SK-N-SH (cell line): ENCODE data around the gene GALR3. TPM values are rescaled to one million over a fixed set of nuclear protein-coding genes. Genes with fewer than 3 reads are reported as not detected.

Experiments used
- CTCF ChIA-PET: fragments of 300-600, 350-600 bp; formaldehyde crosslinking; extraction: SDS; loops from one replicate; lab custom pipeline; 2021; lab: Yijun Ruan, JAX
- POLR2A ChIA-PET: fragments of 350-600 bp; sonication (Branson Sonifier 250); formaldehyde crosslinking; extraction: SDS; loops from one replicate; lab custom pipeline; 2020; ENCODE audit warnings: antibody characterized with exemption, inconsistent platforms; lab: Yijun Ruan, JAX
- DNase-seq: peaks from one replicate; pipeline ENCODE4 v3.0.0; 2012
- H2AFZ ChIP-seq: fragments of 200-600 bp; sonication (generic); 2 replicates; pipeline ENCODE4 v1.8.1; 2016; ENCODE audit warnings: antibody characterized with exemption, mild to moderate bottlenecking, low read depth
- H3F3A ChIP-seq: fragments of 200-600 bp; sonication (generic); replicated peaks from 2 replicates; pipeline ENCODE3; 2016; ENCODE audit warnings: antibody characterized with exemption, mild to moderate bottlenecking; ENCODE audit not compliant: insufficient read depth
- H3K27ac ChIP-seq, 2 experiments: fragments of 200-500 bp in 1 of 2; fragments of 200-600 bp in 1 of 2; sonication (Bioruptor generic) in 1 of 2; sonication (generic), shearing (Covaris generic) in 1 of 2; 2 replicates each; pipeline versions ENCODE4 v1.5.1 to v1.6.1; 2014 to 2016; ENCODE audit warnings: low read depth in 2 of 2, inconsistent platforms in 1 of 2, low read length in 1 of 2, mild to moderate bottlenecking in 1 of 2, mixed read lengths in 1 of 2
- H3K27me3 ChIP-seq: fragments of 200-600 bp; sonication (generic), shearing (Covaris generic); 2 replicates; pipeline ENCODE4 v1.6.1; 2016; ENCODE audit warnings: mixed run types; ENCODE audit not compliant: insufficient read depth
- H3K36me3 ChIP-seq, 2 experiments: fragments of 200-500 bp in 1 of 2; fragments of 200-600 bp in 1 of 2; sonication (Bioruptor generic) in 1 of 2; sonication (generic) in 1 of 2; replicated peaks in 1 of 2; 2 replicates each; pipeline versions ENCODE3 to v1.5.1; 2014 to 2016; ENCODE audit warnings: low read length in 1 of 2, mild to moderate bottlenecking in 1 of 2; ENCODE audit not compliant: insufficient read depth in 2 of 2, control insufficient read depth in 1 of 2
- H3K4me1 ChIP-seq, 2 experiments: fragments of 200-500 bp in 1 of 2; fragments of 200-600 bp in 1 of 2; sonication (Bioruptor generic) in 1 of 2; sonication (generic), shearing (Covaris generic) in 1 of 2; 2 replicates each; pipeline versions ENCODE4 v1.5.1 to v1.6.1; 2014 to 2016; ENCODE audit warnings: low read depth in 1 of 2, low read length in 1 of 2, mixed run types in 1 of 2; ENCODE audit not compliant: insufficient read depth in 2 of 2, control insufficient read depth in 1 of 2
- H3K4me2 ChIP-seq: fragments of 200-600 bp; sonication (generic), shearing (Covaris generic); 2 replicates; pipeline ENCODE4 v1.6.1; 2017; ENCODE audit warnings: mixed run types
- H3K4me3 ChIP-seq, 2 experiments: fragments of 200-500 bp in 1 of 2; fragments of 200-600 bp in 1 of 2; sonication (Bioruptor generic) in 1 of 2; sonication (generic), shearing (Covaris generic) in 1 of 2; 2 replicates each; pipeline versions ENCODE4 v1.5.1 to v1.8.1; 2014 to 2016; ENCODE audit warnings: low read depth in 2 of 2, inconsistent platforms in 1 of 2, low read length in 1 of 2, mild to moderate bottlenecking in 1 of 2, mixed read lengths in 1 of 2, moderate library complexity in 1 of 2
- H3K79me2 ChIP-seq: fragments of 200-600 bp; sonication (generic); 2 replicates; pipeline ENCODE4 v1.8.1; 2017; ENCODE audit warnings: mild to moderate bottlenecking; ENCODE audit not compliant: insufficient read depth
- H3K9ac ChIP-seq: fragments of 200-600 bp; sonication (generic); 2 replicates; pipeline ENCODE4 v1.6.1; 2017; ENCODE audit warnings: mixed run types
- H3K9me2 ChIP-seq: fragments of 200-600 bp; sonication (generic); 2 replicates; pipeline ENCODE4 v1.6.1; 2017; ENCODE audit warnings: mixed run types
- H3K9me3 ChIP-seq: fragments of 200-600 bp; sonication (generic); 2 replicates; pipeline ENCODE4 v1.6.1; 2017; ENCODE audit warnings: mixed run types, mild to moderate bottlenecking, moderate library complexity
- H4K20me1 ChIP-seq: fragments of 200-600 bp; sonication (generic); 2 replicates; pipeline ENCODE4 v1.6.1; 2017; ENCODE audit warnings: mild to moderate bottlenecking, mixed run types; ENCODE audit not compliant: insufficient read depth
- EZH2phosphoT487 ChIP-seq: fragments of 200-600 bp; sonication (generic); IDR thresholded peaks from 2 replicates; pipeline ENCODE4 v1.6.1; 2017; ENCODE audit warnings: low read depth, mixed run types, mild to moderate bottlenecking, antibody characterized with exemption, moderate library complexity, borderline replicate concordance
- FOXM1 ChIP-seq: IDR thresholded peaks from 2 replicates; pipeline ENCODE4 v1.4.0; 2012; ENCODE audit warnings: low read depth, mild to moderate bottlenecking
- GABPA ChIP-seq: IDR thresholded peaks from 2 replicates; pipeline ENCODE4 v1.4.0; 2012; ENCODE audit warnings: low read depth, mild to moderate bottlenecking
- MXI1 ChIP-seq: IDR thresholded peaks from 2 replicates; pipeline ENCODE4 v1.6.1; 2012; ENCODE audit warnings: mild to moderate bottlenecking, low read depth, low read length, improper control_type of control experiment
- PBX3 ChIP-seq: IDR thresholded peaks from 2 replicates; pipeline ENCODE4; 2012
- POLR2AphosphoS5 ChIP-seq: IDR thresholded peaks from 2 replicates; pipeline ENCODE4 v1.6.1; 2012; ENCODE audit warnings: low read depth, low read length
- RCOR1 ChIP-seq: fragments of 150-350 bp; IDR thresholded peaks from 2 replicates; pipeline ENCODE4 v1.6.1; 2017; ENCODE audit warnings: antibody characterized with exemption, low read length
- RXRA ChIP-seq: IDR thresholded peaks from 2 replicates; pipeline ENCODE4 v1.4.0; 2012; ENCODE audit warnings: low read depth, mild to moderate bottlenecking, borderline replicate concordance
- SMC3 ChIP-seq: IDR thresholded peaks from 2 replicates; pipeline ENCODE4 v1.6.1; 2012; ENCODE audit warnings: low read depth, low read length, improper control_type of control experiment
- TAF1 ChIP-seq: IDR thresholded peaks from 2 replicates; pipeline ENCODE4 v1.6.1; 2012; ENCODE audit warnings: low read depth, mild to moderate bottlenecking, low read length, moderate library complexity, borderline replicate concordance
- TCF12 ChIP-seq: IDR thresholded peaks from 2 replicates; pipeline ENCODE4 v1.4.0; 2012
- ZBTB33 ChIP-seq: IDR thresholded peaks from 2 replicates; pipeline ENCODE4 v1.4.0; 2012; ENCODE audit warnings: low read depth, borderline replicate concordance
- WGBS: methylation state at CpG from one replicate; pipeline ENCODE4 v1.1.6; 2017; ENCODE audit warnings: low lambda C conversion rate; 5-methylcytosine and 5-hydroxymethylcytosine counted together
- polyA plus RNA-seq, 3 experiments: library from polyadenylated mRNA; depleted of rRNA; stranded (reverse); fragments of >200 nt; gene quantifications; 2 replicates each; pipeline ENCODE4 v1.2.3, GENCODE V29; 2012

The GALR3 gene
- polyA plus RNA-seq, 1 of the 3 experiments (the other 2 are of a cell fraction), result not detected

- POLR2A ChIA-PET, result no interaction called here
Observed at GRCh38 chr22:37776639-37777005, 46.6 kb upstream of the GALR3 start.

GRCh38 chr22:37777122-37777687 lies 46.0 kb upstream of the GALR3 start:
- WGBS, result 76% methylated on average over 11 of the region's 11 CpGs
- Histone ChIP-seq H2AFZ (no peak overlapping the region), H3K27ac (no peak overlapping the region), H4K20me1 (no peaks in the 10 kb centered on the region), H3K9me2 (no peaks in the 10 kb centered on the region), H3K79me2 (no peaks in the 10 kb centered on the region), H3K27me3 (no peaks in the 10 kb centered on the region), H3K9ac (no peak overlapping the region), H3K4me1 (no peaks in the 10 kb centered on the region; a peak in 1 of 4 replicates), H3K9me3 (no peaks in the 10 kb centered on the region), H3F3A (peaks cover 9% of the 10 kb centered on the region), H3K4me2 (no peak overlapping the region), H3K4me3 (no peak overlapping the region), H3K36me3 (peaks cover 0 to 6% of the 10 kb centered on the region in 2 experiments)
- DNase-seq, result no peak
- ChIA-PET POLR2A (interaction anchor here (2.5 kb wide), 1 partner anchor 9 kb away, joined by 6 read pairs; no protein-coding TSS in a partner anchor), CTCF (no interaction called here)
- TF ChIP-seq TAF1, result no peak
- no peak for TF ChIP-seq POLR2AphosphoS5
- TF ChIP-seq TCF12, result no peak
- TF ChIP-seq GABPA, result no peak
- no peak for TF ChIP-seq RCOR1
- TF ChIP-seq FOXM1, result no peak
- TF ChIP-seq RXRA, result no peak
- no peak for TF ChIP-seq EZH2phosphoT487
- TF ChIP-seq MXI1, result no peak
- no peak for TF ChIP-seq PBX3
- TF ChIP-seq SMC3, result no peak

More at GRCh38 chr22:37776639-37777005, 46.6 kb upstream of the GALR3 start:
- Histone ChIP-seq H3K4me1 (no peaks in the 10 kb centered on the region; a peak in 1 of 4 replicates), H3K36me3 (peaks cover 0 to 12% of the 10 kb centered on the region in 2 experiments), H2AFZ (no peak overlapping the region), H3K27me3 (no peaks in the 10 kb centered on the region), H3K9ac (no peak overlapping the region), H3K4me3 (no peak overlapping the region), H4K20me1 (no peaks in the 10 kb centered on the region), H3F3A (peaks cover 9% of the 10 kb centered on the region), H3K79me2 (no peaks in the 10 kb centered on the region), H3K27ac (no peak overlapping the region), H3K4me2 (no peak overlapping the region), H3K9me2 (no peaks in the 10 kb centered on the region), H3K9me3 (no peaks in the 10 kb centered on the region)
- 90% methylated on average over 10 of the region's 10 CpGs for WGBS
- no peak for TF ChIP-seq ZBTB33
- DNase-seq, result no peak
- CTCF ChIA-PET, result interaction anchor here (1.0 kb wide), 1 partner anchor 133 kb away, joined by 3 read pairs; no protein-coding TSS in a partner anchor
